ENCODE results near the gene PCSK7.

GRCh38 chr11:117232911-117233409 is 1.1 kb upstream of the PCSK7 start:
- TF ChIP-seq EZH2phosphoT487 (IDR thresholded peaks at IDR 0.05; ENCODE audit: insufficient read depth, low read depth) (no peak), EZH2 (IDR thresholded peaks at IDR 0.05; ENCODE audit: insufficient read depth, poor library complexity, severe bottlenecking) (no peak)

Data from GM23248 (cell line).